ENCODE results near the gene GSN. TPM values are rescaled to one million over a fixed set of nuclear protein-coding genes. Genes with fewer than 3 reads are reported as not detected.
A peak's percentile ranks its signal among the peaks of the same experiment; 100 is the strongest.

Gene GSN
- total and polyA plus RNA-seq, 10 of the 15 experiments (the other 5 are each of a cell fraction or from before 2014, with no cell fraction given): 0.66 to 9.2 (median 6.2) TPM

DNA sequence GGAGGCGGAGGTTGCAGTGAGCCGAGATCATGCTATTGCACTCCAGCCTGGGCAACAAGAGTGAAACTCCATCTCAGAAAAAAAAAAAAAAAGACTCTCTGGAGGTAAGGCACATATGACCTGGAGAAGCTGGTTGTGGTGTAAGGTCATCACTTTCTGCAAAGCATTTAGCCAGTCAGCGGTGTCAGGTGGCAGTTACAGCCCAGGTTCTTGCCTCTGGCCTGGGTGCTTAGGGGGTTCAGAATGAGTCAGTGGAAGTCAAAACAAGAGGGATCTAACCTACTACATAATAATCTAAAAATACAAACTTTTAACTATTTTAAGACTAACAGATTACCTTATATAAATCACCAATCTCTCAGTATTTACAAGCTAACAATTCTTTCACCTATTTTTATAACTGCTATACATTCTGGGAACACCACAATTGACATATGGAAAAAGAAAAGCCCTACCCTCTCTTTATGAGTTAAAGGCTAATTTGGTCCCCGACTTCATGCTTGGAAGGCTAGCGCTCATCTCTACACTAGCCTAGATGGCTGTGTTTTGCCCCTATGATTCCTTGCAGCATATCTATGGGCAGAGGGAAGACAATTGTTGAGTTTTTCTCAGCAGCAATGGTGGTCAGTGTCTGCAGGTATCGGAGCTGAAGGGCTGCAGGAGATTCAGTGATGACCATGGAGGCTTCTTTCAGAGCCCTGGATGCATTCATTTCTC, 72.9 kb downstream of the GSN start (continued):
- no peak for TF ChIP-seq TBL1XR1 (IDR thresholded peaks at IDR 0.05; ENCODE audit: low read depth, low read length)
- TF ChIP-seq RUNX3 (IDR thresholded peaks at IDR 0.05; ENCODE audit: low read length): peak; percentile 79
- TF ChIP-seq TCF7 (IDR thresholded peaks at IDR 0.05; ENCODE audit: borderline replicate concordance): no peak
- no peak for TF ChIP-seq EP300 (IDR thresholded peaks at IDR 0.05; ENCODE audit: borderline replicate concordance in 1 of 2, control insufficient read depth in 1 of 2, low read depth in 2 of 2, low read length in 2 of 2)
- peak; percentile 72 for TF ChIP-seq NR2F1 (conservative IDR thresholded peaks at IDR 0.05)
- TF ChIP-seq, protein P1, sequence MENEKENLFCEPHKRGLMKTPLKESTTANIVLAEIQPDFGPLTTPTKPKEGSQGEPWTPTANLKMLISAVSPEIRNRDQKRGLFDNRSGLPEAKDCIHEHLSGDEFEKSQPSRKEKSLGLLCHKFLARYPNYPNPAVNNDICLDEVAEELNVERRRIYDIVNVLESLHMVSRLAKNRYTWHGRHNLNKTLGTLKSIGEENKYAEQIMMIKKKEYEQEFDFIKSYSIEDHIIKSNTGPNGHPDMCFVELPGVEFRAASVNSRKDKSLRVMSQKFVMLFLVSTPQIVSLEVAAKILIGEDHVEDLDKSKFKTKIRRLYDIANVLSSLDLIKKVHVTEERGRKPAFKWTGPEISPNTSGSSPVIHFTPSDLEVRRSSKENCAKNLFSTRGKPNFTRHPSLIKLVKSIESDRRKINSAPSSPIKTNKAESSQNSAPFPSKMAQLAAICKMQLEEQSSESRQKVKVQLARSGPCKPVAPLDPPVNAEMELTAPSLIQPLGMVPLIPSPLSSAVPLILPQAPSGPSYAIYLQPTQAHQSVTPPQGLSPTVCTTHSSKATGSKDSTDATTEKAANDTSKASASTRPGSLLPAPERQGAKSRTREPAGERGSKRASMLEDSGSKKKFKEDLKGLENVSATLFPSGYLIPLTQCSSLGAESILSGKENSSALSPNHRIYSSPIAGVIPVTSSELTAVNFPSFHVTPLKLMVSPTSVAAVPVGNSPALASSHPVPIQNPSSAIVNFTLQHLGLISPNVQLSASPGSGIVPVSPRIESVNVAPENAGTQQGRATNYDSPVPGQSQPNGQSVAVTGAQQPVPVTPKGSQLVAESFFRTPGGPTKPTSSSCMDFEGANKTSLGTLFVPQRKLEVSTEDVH (IDR thresholded peaks at IDR 0.05; ENCODE audit: low read depth, partially characterized antibody): no peak
- peak; percentile 97 for TF ChIP-seq JUNB (IDR thresholded peaks at IDR 0.05)
- TF ChIP-seq IKZF1 (conservative IDR thresholded peaks at IDR 0.05): no peak
- no peak for TF ChIP-seq SMAD5 (IDR thresholded peaks at IDR 0.05; ENCODE audit: low read depth)
- no peak for TF ChIP-seq PAX5 (IDR thresholded peaks at IDR 0.05; ENCODE audit: borderline replicate concordance, low read depth, low read length)
- TF ChIP-seq, protein P2, sequence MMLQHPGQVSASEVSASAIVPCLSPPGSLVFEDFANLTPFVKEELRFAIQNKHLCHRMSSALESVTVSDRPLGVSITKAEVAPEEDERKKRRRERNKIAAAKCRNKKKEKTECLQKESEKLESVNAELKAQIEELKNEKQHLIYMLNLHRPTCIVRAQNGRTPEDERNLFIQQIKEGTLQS (IDR thresholded peaks at IDR 0.05; ENCODE audit: borderline replicate concordance, extremely low read depth, low read depth, low read length): no peak
- TF ChIP-seq, protein P3, sequence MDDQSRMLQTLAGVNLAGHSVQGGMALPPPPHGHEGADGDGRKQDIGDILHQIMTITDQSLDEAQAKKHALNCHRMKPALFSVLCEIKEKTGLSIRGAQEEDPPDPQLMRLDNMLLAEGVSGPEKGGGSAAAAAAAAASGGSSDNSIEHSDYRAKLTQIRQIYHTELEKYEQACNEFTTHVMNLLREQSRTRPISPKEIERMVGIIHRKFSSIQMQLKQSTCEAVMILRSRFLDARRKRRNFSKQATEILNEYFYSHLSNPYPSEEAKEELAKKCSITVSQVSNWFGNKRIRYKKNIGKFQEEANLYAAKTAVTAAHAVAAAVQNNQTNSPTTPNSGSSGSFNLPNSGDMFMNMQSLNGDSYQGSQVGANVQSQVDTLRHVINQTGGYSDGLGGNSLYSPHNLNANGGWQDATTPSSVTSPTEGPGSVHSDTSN (IDR thresholded peaks at IDR 0.05; ENCODE audit: insufficient replicate concordance, low read depth, low read length): no peak
